ENCODE results near the gene SELP.

GRCh38 chr1:169594391-169594790, 35.5 kb downstream of the SELP start:
- TF ChIP-seq TAF1 (IDR thresholded peaks at IDR 0.05; ENCODE audit: low read depth) = no peak
- TF ChIP-seq TEAD4 (IDR thresholded peaks at IDR 0.05) = no peak
- no peak for TF ChIP-seq YY1 (IDR thresholded peaks at IDR 0.05; ENCODE audit: low read depth)
- TF ChIP-seq, protein P1, sequence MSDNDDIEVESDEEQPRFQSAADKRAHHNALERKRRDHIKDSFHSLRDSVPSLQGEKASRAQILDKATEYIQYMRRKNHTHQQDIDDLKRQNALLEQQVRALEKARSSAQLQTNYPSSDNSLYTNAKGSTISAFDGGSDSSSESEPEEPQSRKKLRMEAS (IDR thresholded peaks at IDR 0.05) = no peak
- TF ChIP-seq CREB1 (IDR thresholded peaks at IDR 0.05; ENCODE audit: low read depth) = no peak

Data from Ishikawa (cell line).